Right lobe of liver (tissue), 6 donors: Measurements from ENCODE around the gene NKX3-2. TPM values are rescaled to one million over a fixed set of nuclear protein-coding genes. Genes with fewer than 3 reads are reported as not detected.

Experiments
- ATAC-seq, 4 donors: fragments of 200-7000 bp; cut with Tn5 transposase; one replicate each; pipeline ENCODE4 v1.9.1; 2020; ENCODE audit warnings: mild to moderate bottlenecking in 4 of 4, moderate library complexity in 4 of 4
- DNase-seq, 3 donors: peaks; one replicate each; pipeline ENCODE4 v3.0.0-alpha.2; 2020
- H3K27ac ChIP-seq, 3 donors: fragments of 200-600 bp; one replicate each; pipeline ENCODE4 v1.8.0; 2022
- H3K27me3 ChIP-seq, 2 donors: fragments of 200-600 bp; one replicate each; pipeline ENCODE4 v1.8.0; 2022
- H3K36me3 ChIP-seq, 4 donors: fragments of 200-600 bp; sonication (generic) in 1 of 4; one replicate each; pipeline versions ENCODE4 v1.5.1 to v1.8.0; 2017 to 2022; ENCODE audit warnings: control low read depth in 1 of 4
- H3K4me1 ChIP-seq, 4 donors: fragments of 200-600 bp; sonication (generic) in 1 of 4; one replicate each; pipeline versions ENCODE4 v1.5.1 to v1.8.0; 2017 to 2022; ENCODE audit warnings: control low read depth in 1 of 4
- H3K4me3 ChIP-seq, 3 donors: fragments of 200-600 bp; one replicate each; pipeline ENCODE4 v1.8.0; 2022
- H3K9me3 ChIP-seq, 4 donors: fragments of 200-600 bp; sonication (generic) in 1 of 4; one replicate each; pipeline versions ENCODE4 v1.5.1 to v1.8.0; 2017 to 2022; ENCODE audit warnings: control low read depth in 1 of 4
- CTCF ChIP-seq, 4 donors: fragments of 200-600 bp in 3 of 4; fragments of 450-650 bp in 1 of 4; IDR thresholded peaks; one replicate each; pipeline versions ENCODE4 v1.5.1 to v1.8.0; 2016 to 2022; ENCODE audit warnings: antibody characterized with exemption in 4 of 4, mild to moderate bottlenecking in 2 of 4
- POLR2A ChIP-seq: fragments of 450-650 bp; IDR thresholded peaks from one replicate; pipeline ENCODE4 v1.6.1; 2017; ENCODE audit warnings: antibody characterized with exemption, mild to moderate bottlenecking
- WGBS: methylation state at CpG from one replicate; pipeline ENCODE4 v1.1.6; 2018; ENCODE audit warnings: low coverage, low lambda C conversion rate; ENCODE audit not compliant: insufficient coverage; ENCODE audit errors: missing lambda C conversion rate; 5-methylcytosine and 5-hydroxymethylcytosine counted together
- intact Hi-C, 2 donors: fragments of 100-400 bp; cut with DNase I; formaldehyde crosslinking; loops; one replicate each; pipeline versions ENCODE4 v1.11.2 to v1.14.1; 2022
- total RNA-seq, 6 experiments: library from RNA; depleted of rRNA in 2 of 6; stranded (reverse); fragments of >200 nt in 2 of 6; fragmentation: NEBNext Ultra II Directional in 3 of 6; extraction: Animal tissue kit (Norgen Biotek cat#: 25700) in 3 of 6; gene quantifications; one replicate each; pipeline versions ENCODE4 v1.1.0 to v1.2.4, GENCODE V29; 2016 to 2023
- donor health status: DM: no; HTN: yes; CAD: no.
- donor health status: DM: no; HTN: no; CAD: no.
- donor health status: DM: no; HTN: no; CAD: no.
- donor health status: DM: no; HTN: yes; CAD: no.
- donor health status: DM: no; HTN: yes; CAD: no.

Gene NKX3-2
- total RNA-seq, 6 experiments from 2014 or later: not detected

- Histone ChIP-seq H3K9me3 (no peaks in the 10 kb centered on the region), H3K36me3 (no peaks in the 10 kb centered on the region), H3K27ac (no peak overlapping the region), H3K4me3 (no peak overlapping the region), H3K4me1 (no peaks in the 10 kb centered on the region), H3K27me3 (no peaks in the 10 kb centered on the region)
- DNase-seq (no peak), ATAC-seq (no peak)
- TF ChIP-seq CTCF (IDR thresholded peaks at IDR 0.05) (no peak), POLR2A (no peak)
- intact Hi-C loops: no loop called here
- WGBS: 59% methylated on average over 2 of the region's 2 CpGs
Observed at GRCh38 chr4:13555325-13555724, 11.0 kb upstream of the NKX3-2 start.

DNA sequence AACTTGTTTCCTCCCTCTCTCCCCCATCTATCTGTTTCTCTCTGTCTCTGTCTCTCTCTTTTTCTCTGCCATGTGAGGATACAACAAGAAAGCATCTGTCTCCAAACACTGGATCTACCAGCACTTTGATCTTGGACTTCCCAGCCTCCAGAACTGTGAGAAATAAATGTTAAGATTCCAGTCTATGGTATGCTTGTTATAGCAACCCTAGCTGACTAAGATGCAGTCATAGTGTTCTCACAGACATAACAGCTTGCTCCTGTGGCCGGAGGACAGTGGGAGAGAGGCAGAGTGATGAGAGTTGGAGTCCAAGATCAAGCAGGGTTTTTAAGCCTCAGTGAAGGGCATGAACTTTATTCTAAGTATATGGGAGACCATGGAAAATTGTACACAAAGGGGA, 8.8 kb upstream of the NKX3-2 start:
- Histone ChIP-seq H3K4me3 (no peak overlapping the region), H3K27me3 (peaks cover 3 to 11% of the 10 kb centered on the region in 2 donors), H3K4me1 (peaks cover 0 to under 1% (median 0%) of the 10 kb centered on the region in 4 donors), H3K27ac (no peak overlapping the region), H3K36me3 (no peaks in the 10 kb centered on the region), H3K9me3 (no peaks in the 10 kb centered on the region)
- WGBS: 70% methylated on average over 1 of the region's 1 CpG
- TF ChIP-seq CTCF (IDR thresholded peaks at IDR 0.05) (no peak), POLR2A (no peak)
- DNase-seq: no peak
- ATAC-seq: no peak
- intact Hi-C loops: no loop called here

DNA sequence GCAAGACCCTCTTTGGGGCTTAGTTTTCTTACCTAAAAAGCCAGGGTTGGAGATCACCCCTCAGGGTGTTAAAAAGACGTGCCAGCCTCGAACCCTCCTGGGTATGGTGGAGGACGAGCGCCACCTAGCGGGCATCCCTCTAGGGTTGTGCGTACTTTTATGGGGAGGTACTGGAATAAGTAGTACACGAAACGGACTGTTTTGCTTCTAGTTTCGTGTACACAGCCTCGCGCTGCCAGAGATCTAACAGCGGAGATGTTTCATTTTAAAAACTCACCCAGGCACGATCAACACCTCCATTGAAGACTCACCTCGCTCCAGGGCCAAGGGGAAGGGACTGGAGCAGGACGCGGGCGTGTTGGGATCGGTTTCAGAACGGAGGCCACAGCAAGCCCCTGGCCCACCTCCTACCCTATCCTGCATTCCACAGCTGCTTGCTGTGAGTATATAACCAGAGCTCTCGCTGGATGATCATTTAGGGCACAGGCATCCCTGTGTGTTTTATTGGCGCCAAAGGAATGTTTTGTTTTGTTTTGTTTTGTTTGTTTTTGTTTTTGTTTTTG, 4.8 kb upstream of the NKX3-2 start:
- peak; percentile 79 to 86 (median 80) for DNase-seq
- peak; percentile 81 to 86 (median 84) for ATAC-seq
- Histone ChIP-seq H3K27ac (no peak overlapping the region), H3K9me3 (no peaks in the 10 kb centered on the region), H3K27me3 (peaks cover 18 to 39% of the 10 kb centered on the region in 2 donors), H3K4me1 (peaks cover 0 to 12% (median 5%) of the 10 kb centered on the region in 4 donors), H3K36me3 (no peaks in the 10 kb centered on the region), H3K4me3 (peak overlapping the region; percentile 20 to 34 (median 33))
- intact Hi-C loops: loop anchor here (5.0 to 10.0 kb wide), 2 partner anchors 697 to 704 kb away; no protein-coding TSS in a partner anchor
- WGBS: 4% methylated on average over 15 of the region's 21 CpGs
- TF ChIP-seq POLR2A: no peak
- TF ChIP-seq CTCF (IDR thresholded peaks at IDR 0.05): peak; percentile 78 to 93 (median 93)

GRCh38 chr4:13548059-13548983, 4.0 kb upstream of the NKX3-2 start:
- H3K27ac ChIP-seq: no peak overlapping the region
- peaks cover 0 to 12% (median 6%) of the 10 kb centered on the region in 4 donors for H3K4me1 ChIP-seq
- no peaks in the 10 kb centered on the region for H3K36me3 ChIP-seq
- peaks cover 18 to 39% of the 10 kb centered on the region in 2 donors for H3K27me3 ChIP-seq
- intact Hi-C loops: loop anchor here (5.0 to 10.0 kb wide), 2 partner anchors 696 to 704 kb away; no protein-coding TSS in a partner anchor
- 8% methylated on average over 22 of the region's 35 CpGs for WGBS
- no peak for TF ChIP-seq POLR2A
- no peak for TF ChIP-seq CTCF (IDR thresholded peaks at IDR 0.05)
- no peaks in the 10 kb centered on the region for H3K9me3 ChIP-seq
- no peak overlapping the region for H3K4me3 ChIP-seq
- no peak for ATAC-seq
- no peak for DNase-seq
